DOHH2 (cell line): ENCODE data around the gene LRRC61.
"Not testable (repeated sequence)": the region's sequence is repeated elsewhere in the genome, so short reads cannot be mapped to it uniquely, and the experiment has no call there.

Source experiments
- CTCF ChIP-seq: fragments of 200-600 bp; sonication (generic); IDR thresholded peaks from one replicate; pipeline ENCODE4 v1.5.1; 2014; ENCODE audit warnings: antibody characterized with exemption, mild to moderate bottlenecking, low read depth, low read length; ENCODE audit not compliant: poor library complexity, severe bottlenecking
- EZH2phosphoT487 ChIP-seq: fragments of 200-600 bp; sonication (generic); IDR thresholded peaks from 2 replicates; pipeline ENCODE4 v1.6.1; 2017; ENCODE audit warnings: borderline replicate concordance, mild to moderate bottlenecking, antibody characterized with exemption, low read length, moderate library complexity, mixed read lengths

- not testable (repeated sequence) for TF ChIP-seq EZH2phosphoT487, CTCF
Observed at GRCh38 chr7:150302908-150303310, 20.2 kb upstream of the LRRC61 start.
